HG02571 (cell line): ENCODE measurements around the gene PGLYRP2.
A peak's percentile ranks its signal among the peaks of the same experiment; 100 is the strongest.

Source experiments
- ATAC-seq: cut with Tn5 transposase; IDR thresholded peaks from one replicate; pipeline ENCODE4 v1.9.1; 2021; ENCODE audit warnings: mild to moderate bottlenecking, moderate library complexity; ENCODE audit not compliant: unreplicated experiment

The PGLYRP2 gene

GRCh38 chr19:15456871-15457700 lies 22.2 kb downstream of the PGLYRP2 start:
- ATAC-seq: no peak

- ATAC-seq: no peak
These were observed 22.9 kb downstream of the PGLYRP2 start for GRCh38 chr19:15456441-15456840.

GRCh38 chr19:15455996-15456395 lies 23.3 kb downstream of the PGLYRP2 start:
- ATAC-seq: no peak

GRCh38 chr19:15453906-15454860 lies 25.1 kb downstream of the PGLYRP2 start:
- ATAC-seq: no peak

- ATAC-seq: no peak
These were observed 26.2 kb downstream of the PGLYRP2 start for GRCh38 chr19:15453091-15453578.

- ATAC-seq: no peak
These were observed 26.9 kb downstream of the PGLYRP2 start for GRCh38 chr19:15452111-15453047.

- ATAC-seq: no peak
These were observed 28.8 kb downstream of the PGLYRP2 start for GRCh38 chr19:15450528-15450890.

GRCh38 chr19:15449620-15450527 lies 29.4 kb downstream of the PGLYRP2 start, which contains the start of gene WIZ:
Gene WIZ, minus strand, starts transcription at chr19:15449956. Its CDS starts 1,649 bp downstream, at chr19:15448307.
- ATAC-seq: peak; percentile 37

- ATAC-seq: no peak
These were observed 30.3 kb downstream of the PGLYRP2 start for GRCh38 chr19:15448778-15449619.

- ATAC-seq: no peak
These were observed 31.1 kb downstream of the PGLYRP2 start for GRCh38 chr19:15448044-15448777.

- no peak for ATAC-seq
These were observed 32.2 kb downstream of the PGLYRP2 start for GRCh38 chr19:15447057-15447456.

GRCh38 chr19:15445807-15446376 lies 33.4 kb downstream of the PGLYRP2 start:
- ATAC-seq: no peak

- no peak for ATAC-seq
These were observed 34.1 kb downstream of the PGLYRP2 start for GRCh38 chr19:15445227-15445605.

GRCh38 chr19:15444505-15445226 lies 34.6 kb downstream of the PGLYRP2 start:
- no peak for ATAC-seq

- no peak for ATAC-seq
These were observed 35.5 kb downstream of the PGLYRP2 start for GRCh38 chr19:15443838-15444237.

GRCh38 chr19:15443325-15443724 lies 36.0 kb downstream of the PGLYRP2 start:
- no peak for ATAC-seq
